K562 (cell line): Measurements from ENCODE around the gene RHOBTB3. TPM values are rescaled to one million over a fixed set of nuclear protein-coding genes. Genes with fewer than 3 reads are reported as not detected.

Experiments
- CGGBP1 ChIP-seq: fragments of 250-450 bp; sonication (Bioruptor Pico); IDR thresholded peaks from 2 replicates; pipeline ENCODE4 v1.9.0; 2021; ENCODE audit warnings: mild to moderate bottlenecking
- CTCFL ChIP-seq: IDR thresholded peaks from 2 replicates; pipeline ENCODE4 v1.6.1; 2011; ENCODE audit warnings: borderline replicate concordance, low read depth, mild to moderate bottlenecking, moderate library complexity, low read length; ENCODE audit not compliant: insufficient read depth, poor library complexity, severe bottlenecking
- DNMT1 ChIP-seq: fragments of 450-650 bp; IDR thresholded peaks from 2 replicates; pipeline ENCODE4 v1.6.1; 2016; ENCODE audit warnings: antibody characterized with exemption, mild to moderate bottlenecking
- E2F8 ChIP-seq: fragments of 450-650 bp; IDR thresholded peaks from 2 replicates; pipeline ENCODE4 v1.7.1; 2018; ENCODE audit warnings: mild to moderate bottlenecking, low read depth; ENCODE audit not compliant: partially characterized antibody
- EGR1 ChIP-seq: fragments of 450-650 bp; conservative IDR thresholded peaks from 2 replicates; pipeline ENCODE4 v1.6.1; 2017; ENCODE audit warnings: mild to moderate bottlenecking
- FOXJ2 ChIP-seq: fragments of 200-800 bp; sonication (Bioruptor generic); IDR thresholded peaks from 2 replicates; pipeline ENCODE4 v1.6.1; 2016; ENCODE audit warnings: missing genetic modification characterization, missing compliant biosample characterization
- KLF10 ChIP-seq: fragments of 250-450 bp; sonication (Bioruptor Pico); IDR thresholded peaks from 2 replicates; pipeline ENCODE4 v1.6.1; 2021; ENCODE audit warnings: matching md5 sums
- KLF13 ChIP-seq: fragments of 450-650 bp; IDR thresholded peaks from 2 replicates; pipeline ENCODE4 v1.6.1; 2016; ENCODE audit warnings: missing genetic modification characterization, low read depth, mild to moderate bottlenecking, missing compliant biosample characterization, moderate library complexity, borderline replicate concordance
- MAX ChIP-seq: sonication (generic); formaldehyde crosslinking; IDR thresholded peaks from 2 replicates; pipeline ENCODE4 v1.9.0; 2022; ENCODE audit warnings: mild to moderate bottlenecking, missing genetic modification reagents
- MCM3 ChIP-seq: fragments of 450-650 bp; IDR thresholded peaks from 2 replicates; pipeline ENCODE4 v1.6.1; 2016
- MTA2 ChIP-seq: fragments of 450-650 bp; IDR thresholded peaks from 2 replicates; pipeline ENCODE4 v1.6.1; 2016; ENCODE audit warnings: low read depth
- NR2C2 ChIP-seq, 2 experiments: fragments of 200-800 bp in 1 of 2; sonication (Bioruptor generic) in 1 of 2; sonication (generic) in 1 of 2; formaldehyde crosslinking in 1 of 2; IDR thresholded peaks; 2 replicates each; pipeline versions ENCODE4 v1.6.1 to v1.8.0; 2016 to 2022; ENCODE audit warnings: mild to moderate bottlenecking in 1 of 2, missing compliant biosample characterization in 1 of 2, missing genetic modification characterization in 1 of 2, missing genetic modification reagents in 1 of 2
- RBM25 ChIP-seq: fragments of 200-400 bp; formaldehyde crosslinking; IDR thresholded peaks from 2 replicates; pipeline ENCODE4 v1.6.1; 2018; ENCODE audit warnings: low read length, low read depth, moderate library complexity; ENCODE audit not compliant: severe bottlenecking
- TAF7 ChIP-seq: fragments of 450-650 bp; IDR thresholded peaks from 2 replicates; pipeline ENCODE4 v1.6.1; 2016; ENCODE audit warnings: missing genetic modification characterization, missing compliant biosample characterization
- TAL1 ChIP-seq: fragments of 450-650 bp; IDR thresholded peaks from 2 replicates; pipeline ENCODE4 v1.6.1; 2016; ENCODE audit warnings: mild to moderate bottlenecking
- ZBED1 ChIP-seq: IDR thresholded peaks from 2 replicates; pipeline ENCODE4 v1.6.1; 2014
- ZFP36 ChIP-seq: fragments of 150-350 bp; IDR thresholded peaks from 2 replicates; pipeline ENCODE4 v1.6.1; 2018; ENCODE audit warnings: low read length, low read depth; ENCODE audit not compliant: partially characterized antibody
- ZNF398 ChIP-seq: fragments of 250-450 bp; sonication (Bioruptor Pico); IDR thresholded peaks from 2 replicates; pipeline ENCODE4 v1.8.0; 2021; ENCODE audit warnings: moderate library complexity, mild to moderate bottlenecking, inconsistent platforms
- ZNF77 ChIP-seq: fragments of 250-450 bp; sonication (Bioruptor Pico); IDR thresholded peaks from 2 replicates; pipeline ENCODE4 v1.5.0; 2020
- polyA plus RNA-seq, 8 experiments: library from polyadenylated mRNA; depleted of rRNA in 4 of 8; stranded (reverse) in 5 of 8; unstranded in 3 of 8; fragments of >200 nt; fragmentation: Nextera tagmentation in 2 of 8; fragmentation: Illumina TruSeq in 1 of 8; extraction: Ambion mirVana in 2 of 8; extraction: Trizol in 1 of 8; gene quantifications; 2 replicates each; pipeline versions ENCODE4 v1.2.1 to v1.2.3, GENCODE V29; 2011 to 2014; ENCODE audit warnings: inconsistent platforms in 1 of 8, missing spikeins in 1 of 8
- total RNA-seq, 7 experiments: library from RNA; depleted of rRNA in 6 of 7; stranded (reverse); fragments of >200 nt in 6 of 7; fragmentation: Illumina TruSeq in 2 of 7; extraction: Trizol in 2 of 7; gene quantifications; 2 replicates each; pipeline versions ENCODE4 v1.2.1 to v1.2.3, GENCODE V29; 2011 to 2021; ENCODE audit warnings: low replicate concordance in 1 of 7

Gene RHOBTB3
- total and polyA plus RNA-seq, 9 of the 15 experiments (the other 6 are each of a cell fraction or from before 2014, with no cell fraction given) = 39.7 to 143 (median 115) TPM

- no peak for TF ChIP-seq TAF7
- no peak for TF ChIP-seq TAL1
- TF ChIP-seq KLF13 (tag) = no peak
- TF ChIP-seq ZFP36 = peak; percentile 79
- no peak for TF ChIP-seq KLF10 (CRISPR knock-in tag)
- no peak for TF ChIP-seq NR2C2 (CRISPR knock-in tag; IDR thresholded peaks at IDR 0.05)
- TF ChIP-seq NR2C2 (tag; IDR thresholded peaks at IDR 0.05) = peak; percentile 39; the same call in 1 of the 2 replicates
- no peak for TF ChIP-seq MAX
- TF ChIP-seq RBM25 = no peak
- TF ChIP-seq DNMT1 = no peak
- TF ChIP-seq EGR1 = no peak
- no peak for TF ChIP-seq ZNF398
- no peak for TF ChIP-seq MCM3
- TF ChIP-seq ZBED1 = no peak
- TF ChIP-seq FOXJ2 = 0 out of 2 replicates have a peak, but pooled peaks have one; percentile 17
- TF ChIP-seq ZNF77 (CRISPR knock-in tag) = no peak
- no peak for TF ChIP-seq CTCFL
- TF ChIP-seq MTA2 = 0 out of 2 replicates have a peak, but pooled peaks have one; percentile 12
- no peak for TF ChIP-seq E2F8
- no peak for TF ChIP-seq CGGBP1 (CRISPR knock-in tag)
These were observed 7.3 kb upstream of the RHOBTB3 start (continued) for GRCh38 chr5:95723632-95724369.
